ENCODE data around the gene GSDMA.

GRCh38 chr17:39926588-39927100, 36.2 kb upstream of the GSDMA start:
- TF ChIP-seq CTCF (IDR thresholded peaks at IDR 0.05; ENCODE audit: insufficient read depth, low read depth, low read length), result no peak
- no peak for TF ChIP-seq EZH2 (IDR thresholded peaks at IDR 0.05; ENCODE audit: insufficient read depth, low read length)

Data from astrocyte (in vitro differentiated cells and primary cell).